ENCODE results near the gene KAZN. TPM values are rescaled to one million over a fixed set of nuclear protein-coding genes. Genes with fewer than 3 reads are reported as not detected.

The KAZN gene
- total and polyA plus RNA-seq, 8 donors, result 11.1 to 37.5 (median 30.2) TPM

DNA sequence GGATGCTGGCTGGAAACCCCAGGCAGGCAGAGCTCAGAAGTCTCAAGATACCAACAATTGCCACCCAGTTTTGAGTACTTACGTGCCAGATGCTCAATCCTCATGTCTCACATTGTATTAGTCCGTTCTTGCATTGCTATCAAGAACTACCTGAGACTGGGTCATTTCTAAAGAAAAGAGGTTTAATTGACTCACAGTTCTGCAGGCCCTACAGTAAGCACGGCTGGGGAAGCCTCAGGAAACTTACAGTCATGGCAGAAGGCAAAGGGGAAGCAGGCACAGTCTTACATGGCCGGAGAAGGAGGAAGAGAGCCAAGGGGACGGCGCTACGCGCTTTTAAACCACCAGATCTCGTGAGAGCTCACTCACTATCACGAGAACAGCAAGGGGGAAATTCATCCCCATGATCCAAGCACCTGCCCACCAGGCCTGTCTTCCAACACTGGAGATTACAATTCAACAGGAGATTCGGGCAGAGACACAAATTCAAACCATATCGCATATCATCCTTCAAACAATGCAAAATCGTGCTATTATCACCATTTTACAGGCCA, 58.0 kb downstream of the KAZN start:
- Histone ChIP-seq H3K27me3 (no peaks in the 10 kb centered on the region), H3K36me3 (no peaks in the 10 kb centered on the region), H3K4me1 (peaks cover 0 to 5% of the 10 kb centered on the region in 2 donors), H3K4me3 (no peak overlapping the region), H3K27ac (no peak overlapping the region), H3K9me3 (no peaks in the 10 kb centered on the region)
- ATAC-seq, result no peak
- TF ChIP-seq, protein P1, sequence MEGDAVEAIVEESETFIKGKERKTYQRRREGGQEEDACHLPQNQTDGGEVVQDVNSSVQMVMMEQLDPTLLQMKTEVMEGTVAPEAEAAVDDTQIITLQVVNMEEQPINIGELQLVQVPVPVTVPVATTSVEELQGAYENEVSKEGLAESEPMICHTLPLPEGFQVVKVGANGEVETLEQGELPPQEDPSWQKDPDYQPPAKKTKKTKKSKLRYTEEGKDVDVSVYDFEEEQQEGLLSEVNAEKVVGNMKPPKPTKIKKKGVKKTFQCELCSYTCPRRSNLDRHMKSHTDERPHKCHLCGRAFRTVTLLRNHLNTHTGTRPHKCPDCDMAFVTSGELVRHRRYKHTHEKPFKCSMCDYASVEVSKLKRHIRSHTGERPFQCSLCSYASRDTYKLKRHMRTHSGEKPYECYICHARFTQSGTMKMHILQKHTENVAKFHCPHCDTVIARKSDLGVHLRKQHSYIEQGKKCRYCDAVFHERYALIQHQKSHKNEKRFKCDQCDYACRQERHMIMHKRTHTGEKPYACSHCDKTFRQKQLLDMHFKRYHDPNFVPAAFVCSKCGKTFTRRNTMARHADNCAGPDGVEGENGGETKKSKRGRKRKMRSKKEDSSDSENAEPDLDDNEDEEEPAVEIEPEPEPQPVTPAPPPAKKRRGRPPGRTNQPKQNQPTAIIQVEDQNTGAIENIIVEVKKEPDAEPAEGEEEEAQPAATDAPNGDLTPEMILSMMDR (IDR thresholded peaks at IDR 0.05), result no peak
- intact Hi-C loops (cut with DNase I), result no loop called here
- DNase-seq, result no peak

DNA sequence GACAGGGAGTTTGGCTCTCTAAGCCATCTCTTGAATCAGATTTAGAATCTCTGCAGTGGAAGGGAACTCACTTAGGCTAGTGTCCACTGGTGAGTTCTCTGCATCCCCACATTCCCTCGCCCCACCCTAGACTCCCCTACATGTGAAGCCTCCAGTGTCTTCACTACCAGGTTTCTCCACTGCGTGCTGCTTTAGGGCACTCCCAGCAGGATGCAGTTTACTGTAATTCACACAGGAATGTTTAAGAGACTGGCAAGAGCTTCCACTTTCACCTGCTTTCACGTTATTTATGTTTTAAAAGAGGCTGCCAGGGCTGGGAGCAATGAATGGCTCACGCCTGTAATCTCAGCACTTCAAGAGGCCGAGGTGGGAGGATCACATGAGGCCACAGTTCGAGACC, 60.2 kb downstream of the KAZN start:
- Histone ChIP-seq H3K27ac (no peak overlapping the region), H3K4me1 (peaks cover 0 to 5% of the 10 kb centered on the region in 2 donors), H3K9me3 (no peaks in the 10 kb centered on the region), H3K27me3 (no peaks in the 10 kb centered on the region), H3K36me3 (no peaks in the 10 kb centered on the region), H3K4me3 (no peak overlapping the region)
- ATAC-seq, result no peak
- intact Hi-C loops (cut with DNase I), result no loop called here
- TF ChIP-seq, protein P1 (IDR thresholded peaks at IDR 0.05), result no peak
- DNase-seq, result no peak

DNA sequence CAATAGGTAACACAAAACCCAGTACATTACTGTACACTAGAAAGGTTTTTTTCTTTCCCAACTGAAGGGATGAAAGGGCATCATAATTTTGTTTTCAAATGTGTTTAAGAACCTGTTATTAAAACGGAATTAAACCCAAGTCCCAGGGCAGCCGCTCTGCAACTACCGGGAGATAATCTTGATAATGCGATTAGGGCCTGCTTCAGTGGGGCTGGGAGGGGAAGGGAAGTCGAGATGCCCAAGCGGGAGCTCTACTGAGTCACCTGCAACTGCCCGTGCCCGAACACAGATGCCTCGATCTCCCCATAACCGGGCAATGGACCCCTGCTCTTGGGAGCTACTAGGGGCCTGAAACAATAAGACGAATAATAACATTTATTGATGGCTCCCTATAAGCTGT, 61.4 kb downstream of the KAZN start:
- no peak overlapping the region for H3K4me3 ChIP-seq
- H3K36me3 ChIP-seq, result no peaks in the 10 kb centered on the region
- H3K4me1 ChIP-seq, result peaks cover 0 to 5% of the 10 kb centered on the region in 2 donors
- ATAC-seq (no peak), DNase-seq (no peak)
- no peak overlapping the region for H3K27ac ChIP-seq
- intact Hi-C loops (cut with DNase I), result no loop called here
- no peaks in the 10 kb centered on the region for H3K9me3 ChIP-seq
- TF ChIP-seq, protein P1 (IDR thresholded peaks at IDR 0.05), result no peak
- no peaks in the 10 kb centered on the region for H3K27me3 ChIP-seq

DNA sequence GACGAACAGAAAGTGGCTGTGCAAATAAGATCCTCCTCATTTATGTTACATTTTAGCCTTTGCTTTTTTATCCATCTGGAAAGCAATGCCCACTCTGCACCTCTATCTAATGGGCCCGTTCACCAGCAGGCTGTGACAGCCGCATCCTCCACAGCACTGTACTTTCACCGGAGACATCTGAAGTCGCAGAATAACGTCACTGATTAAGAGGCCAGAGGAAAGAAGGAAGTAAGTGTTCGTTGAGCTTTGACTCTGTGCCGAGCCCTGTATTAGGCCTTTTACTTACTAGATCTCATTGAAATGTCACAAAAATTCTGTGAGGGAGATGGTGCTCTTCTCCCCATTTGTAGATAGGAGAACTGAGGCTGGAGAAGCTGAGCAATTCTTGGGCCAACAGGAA, 62.3 kb downstream of the KAZN start:
- no peak overlapping the region for H3K4me3 ChIP-seq
- no peak for DNase-seq
- peaks cover 0 to 5% of the 10 kb centered on the region in 2 donors for H3K4me1 ChIP-seq
- H3K27me3 ChIP-seq, result no peaks in the 10 kb centered on the region
- no peaks in the 10 kb centered on the region for H3K36me3 ChIP-seq
- intact Hi-C loops (cut with DNase I), result no loop called here
- H3K9me3 ChIP-seq, result no peaks in the 10 kb centered on the region
- ATAC-seq, result no peak
- H3K27ac ChIP-seq, result no peak overlapping the region
- TF ChIP-seq, protein P1 (IDR thresholded peaks at IDR 0.05), result no peak

DNA sequence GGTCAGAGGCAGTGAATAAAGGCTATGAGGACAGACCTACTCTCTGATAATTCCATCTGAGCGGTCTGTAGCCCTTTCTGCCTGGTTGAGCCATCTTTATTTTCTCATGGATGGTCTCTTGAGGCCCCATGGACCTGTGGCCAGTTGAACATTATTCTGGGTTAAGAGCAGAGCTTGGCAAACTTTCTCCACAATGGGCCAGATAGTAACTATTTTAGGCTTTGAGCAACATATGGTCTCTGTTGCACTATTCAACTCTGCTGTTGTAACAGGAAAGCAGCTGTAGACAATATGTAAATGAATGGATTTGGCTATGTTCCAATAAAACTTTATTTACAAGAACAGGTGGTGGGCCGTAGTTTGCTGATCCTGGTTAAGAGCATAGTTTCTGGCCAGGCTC, 62.7 kb downstream of the KAZN start:
- ATAC-seq (peak; percentile 30), DNase-seq (peak in 2 of 4 donors; percentile 65 to 77)
- TF ChIP-seq, protein P1 (IDR thresholded peaks at IDR 0.05), result no peak
- no peaks in the 10 kb centered on the region for H3K36me3 ChIP-seq
- H3K27ac ChIP-seq, result no peak overlapping the region
- H3K4me3 ChIP-seq, result no peak overlapping the region
- no peaks in the 10 kb centered on the region for H3K27me3 ChIP-seq
- peaks cover 0 to 5% of the 10 kb centered on the region in 2 donors for H3K4me1 ChIP-seq
- intact Hi-C loops (cut with DNase I), result no loop called here
- H3K9me3 ChIP-seq, result no peaks in the 10 kb centered on the region

All from left lung (tissue), 10 donors.